K562 (cell line): Measurements from ENCODE around the gene PITPNC1. TPM values are rescaled to one million over a fixed set of nuclear protein-coding genes. Genes with fewer than 3 reads are reported as not detected.

Experiments used
- ATAC-seq: fragments of 200-7000 bp; cut with Tn5 transposase; 3 replicates; pipeline ENCODE4 v1.9.1; 2020; ENCODE audit warnings: moderate library complexity
- BruUV-seq: library from RNA; stranded (reverse); fragments of 400-500 nt; replicated peaks from 2 replicates; lab custom pipeline; 2021; lab: Mats Ljungman, UMichigan
- CTCF ChIA-PET: fragments of 300-600 bp; formaldehyde crosslinking; extraction: SDS; loops from one replicate; lab custom pipeline; 2021; ENCODE audit warnings: low intra/inter-chr PET ratio; lab: Yijun Ruan, JAX
- POLR2A ChIA-PET: fragments of 300-600, 350-650 bp; sonication (Branson Sonifier 250); formaldehyde crosslinking; extraction: SDS; loops from one replicate; lab custom pipeline; 2021; ENCODE audit warnings: antibody characterized with exemption, inconsistent platforms; lab: Yijun Ruan, JAX
- DNase-seq, 4 experiments: peaks; one replicate each; pipeline versions ENCODE4 v3.0.0 to v3.0.0-alpha.2; 2011 to 2018; ENCODE audit warnings: low spot score in 3 of 4, mixed read lengths in 3 of 4; ENCODE audit errors: extremely low read depth in 1 of 4
- FAIRE-seq: peaks from 2 replicates; lab custom pipeline; 2011; peaks lifted over from hg19 to GRCh38; lab: Jason Lieb, UNC
- H2AFZ ChIP-seq: 2 replicates; pipeline ENCODE4 v1.6.0; 2011; ENCODE audit warnings: low read depth, low read length, control low read depth, inconsistent platforms
- H3K27ac ChIP-seq: fragments of 200-600 bp; 3 replicates; pipeline ENCODE4 v1.8.0; 2011; ENCODE audit warnings: low read depth, mild to moderate bottlenecking, control low read depth, inconsistent platforms, low read length, moderate library complexity, mixed read lengths; ENCODE audit errors: extremely low read depth
- H3K27me3 ChIP-seq, 2 experiments: fragments of 300-600 bp in 1 of 2; 2 replicates in 1 of 2; 3 replicates in 1 of 2; pipeline versions ENCODE4 v1.6.0 to v1.8.0; 2011; ENCODE audit warnings: inconsistent platforms in 2 of 2, low read length in 2 of 2, mild to moderate bottlenecking in 1 of 2, mixed read lengths in 1 of 2, moderate library complexity in 1 of 2; ENCODE audit not compliant: control insufficient read depth in 2 of 2, insufficient read depth in 2 of 2
- H3K36me3 ChIP-seq: fragments of 300-600 bp; 3 replicates; pipeline ENCODE4 v1.8.0; 2011; ENCODE audit warnings: mild to moderate bottlenecking, low read length, inconsistent platforms; ENCODE audit not compliant: control insufficient read depth, insufficient read depth
- H3K4me1 ChIP-seq, 2 experiments: fragments of 200-600 bp in 1 of 2; replicated peaks in 1 of 2; 2 replicates in 1 of 2; 3 replicates in 1 of 2; pipeline versions ENCODE4 v1.5.1 to v1.8.0; 2011; ENCODE audit warnings: inconsistent platforms in 2 of 2, low read length in 2 of 2, mild to moderate bottlenecking in 1 of 2, mixed read lengths in 1 of 2, moderate library complexity in 1 of 2; ENCODE audit not compliant: control insufficient read depth in 2 of 2, insufficient read depth in 2 of 2
- H3K4me2 ChIP-seq: 2 replicates; pipeline ENCODE4 v1.6.1; 2011; ENCODE audit warnings: low read length, control low read depth, inconsistent platforms, mixed read lengths; ENCODE audit not compliant: insufficient read depth
- H3K4me3 ChIP-seq: fragments of 200-600 bp; sonication (generic), shearing (Covaris generic); 2 replicates; pipeline ENCODE4 v1.5.1; 2016; ENCODE audit warnings: control low read depth, inconsistent platforms
- H3K79me2 ChIP-seq: fragments of 200-600 bp; 3 replicates; pipeline ENCODE4 v1.8.0; 2011; ENCODE audit warnings: low read length, inconsistent platforms; ENCODE audit not compliant: control insufficient read depth, insufficient read depth
- H3K9ac ChIP-seq, 2 experiments: 2 replicates each; pipeline versions ENCODE4 v1.6.0 to v1.6.1; 2011; ENCODE audit warnings: low read depth in 2 of 2, low read length in 2 of 2, control low read depth in 1 of 2, inconsistent platforms in 1 of 2, mild to moderate bottlenecking in 1 of 2, mixed read lengths in 1 of 2; ENCODE audit not compliant: insufficient read depth in 1 of 2
- H3K9me1 ChIP-seq: one replicate; pipeline ENCODE4 v1.6.0; 2011; ENCODE audit warnings: inconsistent platforms, mild to moderate bottlenecking, low read length, moderate library complexity; ENCODE audit not compliant: control insufficient read depth, insufficient read depth
- H3K9me3 ChIP-seq: replicated peaks from 2 replicates; pipeline ENCODE4 v1.5.1; 2011; ENCODE audit warnings: low read depth, low read length, inconsistent platforms; ENCODE audit not compliant: control insufficient read depth, insufficient read depth
- H4K20me1 ChIP-seq: replicated peaks from 2 replicates; pipeline ENCODE4 v1.6.1; 2011; ENCODE audit warnings: low read length, inconsistent platforms, mixed read lengths; ENCODE audit not compliant: control insufficient read depth, insufficient read depth
- ARID3A ChIP-seq: IDR thresholded peaks from 2 replicates; pipeline ENCODE4 v1.6.1; 2012; ENCODE audit warnings: low read depth, low read length, improper control_type of control experiment, borderline replicate concordance
- ARID3B ChIP-seq: fragments of 250-450 bp; sonication (Bioruptor Pico); IDR thresholded peaks from 2 replicates; pipeline ENCODE4 v1.4.0; 2020; ENCODE audit warnings: borderline replicate concordance
- FOSL1 ChIP-seq: fragments of 200-800 bp; sonication (Bioruptor generic); conservative IDR thresholded peaks from 2 replicates; pipeline ENCODE4 v1.6.1; 2016; ENCODE audit warnings: missing genetic modification characterization, missing compliant biosample characterization
- JUNB ChIP-seq: fragments of 450-650 bp; formaldehyde crosslinking; conservative IDR thresholded peaks from 2 replicates; pipeline ENCODE4 v1.4.0; 2020; ENCODE audit warnings: mild to moderate bottlenecking
- MAX ChIP-seq: sonication (generic); formaldehyde crosslinking; IDR thresholded peaks from 2 replicates; pipeline ENCODE4 v1.9.0; 2022; ENCODE audit warnings: mild to moderate bottlenecking, missing genetic modification reagents
- PURB ChIP-seq: sonication (generic); formaldehyde crosslinking; IDR thresholded peaks from 2 replicates; pipeline ENCODE4 v1.9.0; 2021; ENCODE audit warnings: low read depth, mild to moderate bottlenecking, missing genetic modification reagents
- ZNF778 ChIP-seq: fragments of 450-650 bp; formaldehyde crosslinking; IDR thresholded peaks from 2 replicates; pipeline ENCODE4 v1.4.0; 2020; ENCODE audit warnings: mild to moderate bottlenecking, moderate library complexity
- WGBS: fragments of 100-300 bp; shearing (Covaris generic); methylation state at CpG from one replicate; pipeline ENCODE4 v1.1.6; 2016; ENCODE audit warnings: low coverage, mixed read lengths; ENCODE audit not compliant: insufficient coverage; ENCODE audit errors: missing lambda C conversion rate; 5-methylcytosine and 5-hydroxymethylcytosine counted together
- in situ Hi-C: fragments of 300-500 bp; cut with MboI; formaldehyde crosslinking; loops from 4 replicates; pipeline ENCODE4 v1.15.0; 2018; ENCODE audit warnings: inconsistent platforms, mixed read lengths
- intact Hi-C: fragments of 100-400 bp; cut with micrococcal nuclease; formaldehyde crosslinking; loops from 2 replicates; pipeline ENCODE4 v1.14.2; 2022
- polyA plus RNA-seq, 8 experiments: library from polyadenylated mRNA; depleted of rRNA in 4 of 8; stranded (reverse) in 5 of 8; unstranded in 3 of 8; fragments of >200 nt; fragmentation: Nextera tagmentation in 2 of 8; fragmentation: Illumina TruSeq in 1 of 8; extraction: Ambion mirVana in 2 of 8; extraction: Trizol in 1 of 8; gene quantifications; 2 replicates each; pipeline versions ENCODE4 v1.2.1 to v1.2.3, GENCODE V29; 2011 to 2014; ENCODE audit warnings: inconsistent platforms in 1 of 8, missing spikeins in 1 of 8
- total RNA-seq, 7 experiments: library from RNA; depleted of rRNA in 6 of 7; stranded (reverse); fragments of >200 nt in 6 of 7; fragmentation: Illumina TruSeq in 2 of 7; extraction: Trizol in 2 of 7; gene quantifications; 2 replicates each; pipeline versions ENCODE4 v1.2.1 to v1.2.3, GENCODE V29; 2011 to 2021; ENCODE audit warnings: low replicate concordance in 1 of 7

The PITPNC1 gene
- total and polyA plus RNA-seq, 9 of the 15 experiments (the other 6 are each of a cell fraction or from before 2014, with no cell fraction given), result 0.11 to 1.1 (median 0.65) TPM

- TF ChIP-seq MAX (CRISPR knock-in tag) (no peak), PURB (CRISPR knock-in tag) (no peak)
These were observed 144.6 kb downstream of the PITPNC1 start (continued) for GRCh38 chr17:67521775-67522069.

GRCh38 chr17:67523101-67523500, 146.0 kb downstream of the PITPNC1 start:
- CTCF ChIA-PET, result no interaction called here
- Histone ChIP-seq H3K79me2 (no peaks in the 10 kb centered on the region), H3K9ac (no peak overlapping the region), H3K9me3 (no peaks in the 10 kb centered on the region), H2AFZ (no peak overlapping the region), H3K4me1 (no peaks in the 10 kb centered on the region), H4K20me1 (0 out of 2 replicates have a peak, but pooled peaks cover 3% of the 10 kb centered on the region), H3K4me3 (no peak overlapping the region), H3K9me1 (no peaks in the 10 kb centered on the region), H3K27ac (no peak overlapping the region), H3K4me2 (no peak overlapping the region), H3K36me3 (no peaks in the 10 kb centered on the region), H3K27me3 (peaks cover 8 to 30% of the 10 kb centered on the region in 2 experiments; a peak in 4 of 5 replicates)
- 0% methylated on average over 5 of the region's 5 CpGs for WGBS
- ATAC-seq (no peak), DNase-seq (no peak), FAIRE-seq (no peak)
- POLR2A ChIA-PET, result no interaction called here
- TF ChIP-seq JUNB (CRISPR knock-in tag) (no peak), FOSL1 (tag) (no peak), ARID3A (no peak), ARID3B (CRISPR knock-in tag) (no peak), ZNF778 (no peak)
- BruUV-seq, result no TSS peak
- in situ Hi-C loops (no loop called here), intact Hi-C loops (no loop called here)
